Testis (tissue), 3 donors: ENCODE measurements around the gene PAM16. TPM values are rescaled to one million over a fixed set of nuclear protein-coding genes. Genes with fewer than 3 reads are reported as not detected.
A peak's percentile ranks its signal among the peaks of the same experiment; 100 is the strongest.

Source experiments
- DNase-seq: peaks from one replicate; pipeline ENCODE4 v3.0.0-alpha.2; 2019
- H3K27ac ChIP-seq, 2 donors: fragments of 200-600 bp; sonication (generic); one replicate each; pipeline ENCODE4 v1.5.1; 2019
- H3K27me3 ChIP-seq: fragments of 200-600 bp; sonication (generic); one replicate; pipeline ENCODE4 v1.5.1; 2019
- H3K36me3 ChIP-seq: fragments of 200-600 bp; sonication (generic); one replicate; pipeline ENCODE4 v1.5.1; 2017; ENCODE audit warnings: low read depth; ENCODE audit errors: missing control alignments
- H3K4me1 ChIP-seq: fragments of 200-600 bp; sonication (generic); one replicate; pipeline ENCODE4 v1.5.1; 2019
- H3K4me3 ChIP-seq, 2 donors: fragments of 200-600 bp; sonication (generic); one replicate each; pipeline ENCODE4 v1.5.1; 2017 to 2019
- H3K9me3 ChIP-seq: fragments of 200-600 bp; sonication (generic); one replicate; pipeline ENCODE4 v1.5.1; 2017
- POLR2A ChIP-seq: fragments of 450-650 bp; IDR thresholded peaks from one replicate; pipeline ENCODE4 v1.6.1; 2017; ENCODE audit warnings: antibody characterized with exemption, mild to moderate bottlenecking, moderate library complexity
- WGBS, 2 donors: methylation state at CpG; one replicate each; pipeline ENCODE4 v1.1.5; 2018; 5-methylcytosine and 5-hydroxymethylcytosine counted together
- intact Hi-C: fragments of 100-400 bp; cut with DNase I; formaldehyde crosslinking; loops from one replicate; pipeline ENCODE4 v1.15.1; 2023; ENCODE audit warnings: low total_unique reads
- polyA plus RNA-seq: library from polyadenylated mRNA; stranded (reverse); fragments of 350-450 nt; fragmentation: Illumina TruSeq; extraction: RNeasy Lipid Tissue Mini Kit (QIAGEN cat#74804); gene quantifications from one replicate; pipeline ENCODE4 v1.2.3, GENCODE V29; 2014; ENCODE audit warnings: low read depth, low replicate concordance; ENCODE audit not compliant: insufficient read depth
- total RNA-seq, 2 donors: library from RNA; depleted of rRNA; stranded (reverse); fragments of >200 nt; gene quantifications; one replicate each; pipeline ENCODE4 v1.2.3, GENCODE V29; 2016
- TF ChIP-seq, protein P1 (sequence below), 3 experiments: fragments of 450-650 bp in 2 of 3; fragments of 200-600 bp in 1 of 3; sonication (generic) in 1 of 3; IDR thresholded peaks; one replicate each; pipeline ENCODE4 v1.5.1; 2016 to 2019; ENCODE audit warnings: antibody characterized with exemption in 3 of 3, mild to moderate bottlenecking in 2 of 3, moderate library complexity in 1 of 3

Gene PAM16
- total and polyA plus RNA-seq, 3 donors from 2014 or later = 61.8 to 148 (median 126) TPM

- TF ChIP-seq, protein P1, sequence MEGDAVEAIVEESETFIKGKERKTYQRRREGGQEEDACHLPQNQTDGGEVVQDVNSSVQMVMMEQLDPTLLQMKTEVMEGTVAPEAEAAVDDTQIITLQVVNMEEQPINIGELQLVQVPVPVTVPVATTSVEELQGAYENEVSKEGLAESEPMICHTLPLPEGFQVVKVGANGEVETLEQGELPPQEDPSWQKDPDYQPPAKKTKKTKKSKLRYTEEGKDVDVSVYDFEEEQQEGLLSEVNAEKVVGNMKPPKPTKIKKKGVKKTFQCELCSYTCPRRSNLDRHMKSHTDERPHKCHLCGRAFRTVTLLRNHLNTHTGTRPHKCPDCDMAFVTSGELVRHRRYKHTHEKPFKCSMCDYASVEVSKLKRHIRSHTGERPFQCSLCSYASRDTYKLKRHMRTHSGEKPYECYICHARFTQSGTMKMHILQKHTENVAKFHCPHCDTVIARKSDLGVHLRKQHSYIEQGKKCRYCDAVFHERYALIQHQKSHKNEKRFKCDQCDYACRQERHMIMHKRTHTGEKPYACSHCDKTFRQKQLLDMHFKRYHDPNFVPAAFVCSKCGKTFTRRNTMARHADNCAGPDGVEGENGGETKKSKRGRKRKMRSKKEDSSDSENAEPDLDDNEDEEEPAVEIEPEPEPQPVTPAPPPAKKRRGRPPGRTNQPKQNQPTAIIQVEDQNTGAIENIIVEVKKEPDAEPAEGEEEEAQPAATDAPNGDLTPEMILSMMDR (IDR thresholded peaks at IDR 0.05) = no peak
- no peak for TF ChIP-seq POLR2A
- Histone ChIP-seq H3K27ac (peak overlapping the region; percentile 72 to 87), H3K9me3 (no peaks in the 10 kb centered on the region), H3K4me3 (peak overlapping the region; percentile 60 to 67), H3K27me3 (no peaks in the 10 kb centered on the region), H3K4me1 (peaks cover 40% of the 10 kb centered on the region), H3K36me3 (no peaks in the 10 kb centered on the region)
- DNase-seq = no peak
- WGBS, 2 donors = 20% methylated on average over 14 of the region's 20 CpGs; no CpG with 5 or more reads in 1 of the 2 donors
- intact Hi-C loops = no loop called here
These were observed 34.1 kb downstream of the PAM16 start for GRCh38 chr16:4316864-4317531.

DNA sequence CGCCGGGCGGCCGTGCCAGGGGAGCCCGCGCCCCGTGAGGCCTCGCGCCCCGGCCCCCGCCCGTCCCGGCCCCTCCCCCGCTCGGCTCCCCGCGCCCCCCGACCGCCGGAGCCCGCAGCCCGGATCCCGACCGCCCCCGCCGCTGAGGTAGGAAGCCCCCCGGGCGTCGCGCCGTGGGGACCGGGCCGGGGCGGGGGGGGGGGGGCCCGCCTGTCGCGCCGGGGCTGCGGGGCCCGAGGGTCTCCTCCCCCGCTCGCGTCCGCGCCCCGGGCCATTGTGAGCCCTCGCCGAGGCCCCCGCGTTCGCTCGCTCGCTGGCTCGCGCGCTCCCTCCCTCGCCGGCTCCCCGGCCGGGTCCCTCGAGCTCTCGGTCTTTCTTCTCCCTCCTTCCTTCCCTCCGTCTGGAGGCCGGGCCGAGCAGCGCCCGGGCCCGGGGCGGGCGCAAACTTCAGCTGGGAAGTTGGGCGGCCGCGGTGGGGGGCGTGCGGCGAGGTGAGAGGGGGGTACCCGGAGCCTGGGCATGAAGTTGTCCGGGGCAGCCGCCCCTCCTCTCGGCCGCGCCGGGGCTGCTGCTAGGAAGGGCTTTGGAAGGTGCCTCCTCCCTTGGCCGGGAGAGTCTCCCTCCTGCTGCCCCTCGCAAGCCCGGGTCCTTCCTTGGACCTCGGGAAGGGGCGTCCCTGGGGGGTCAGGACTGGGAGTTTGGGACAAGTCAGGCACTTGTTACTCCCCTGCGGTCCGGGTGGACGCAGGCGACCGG is 34.8 kb downstream of the PAM16 start:
- no peaks in the 10 kb centered on the region for H3K36me3 ChIP-seq
- H3K27ac ChIP-seq = peak overlapping the region; percentile 72 to 87
- no peaks in the 10 kb centered on the region for H3K9me3 ChIP-seq
- peak overlapping the region; percentile 60 to 69 for H3K4me3 ChIP-seq
- TF ChIP-seq POLR2A = no peak
- TF ChIP-seq, protein P1 (IDR thresholded peaks at IDR 0.05) = no peak
- no peak for DNase-seq
- peaks cover 40% of the 10 kb centered on the region for H3K4me1 ChIP-seq
- H3K27me3 ChIP-seq = no peaks in the 10 kb centered on the region
- WGBS, 2 donors = 2% methylated on average over 56 of the region's 93 CpGs; no CpG with 5 or more reads in 1 of the 2 donors
- intact Hi-C loops = no loop called here

GRCh38 chr16:4315186-4316107 is 35.7 kb downstream of the PAM16 start, which contains the start of gene GLIS2:
Gene GLIS2, plus strand, starts transcription at chr16:4316067. Its CDS starts 16,214 bp downstream, at chr16:4332281.
- no peaks in the 10 kb centered on the region for H3K36me3 ChIP-seq
- no peaks in the 10 kb centered on the region for H3K27me3 ChIP-seq
- H3K9me3 ChIP-seq = no peaks in the 10 kb centered on the region
- peaks cover 32% of the 10 kb centered on the region for H3K4me1 ChIP-seq
- DNase-seq = peak; percentile 52
- TF ChIP-seq, protein P1 (IDR thresholded peaks at IDR 0.05) = no peak
- no peak for TF ChIP-seq POLR2A
- intact Hi-C loops = no loop called here
- WGBS, 2 donors = 0 to 2% methylated on average over 17 to 78 of the region's 115 CpGs
- H3K4me3 ChIP-seq = peak within 1 kb of the TSS; percentile 60 to 69
- peak within 1 kb of the TSS; percentile 79 to 87 for H3K27ac ChIP-seq

- Histone ChIP-seq H3K27ac (peak overlapping the region; percentile 79 to 87), H3K4me1 (peaks cover 24% of the 10 kb centered on the region), H3K4me3 (peak overlapping the region; percentile 60 to 69), H3K9me3 (no peaks in the 10 kb centered on the region), H3K36me3 (no peaks in the 10 kb centered on the region), H3K27me3 (no peaks in the 10 kb centered on the region)
- 2 to 3% methylated on average over 26 to 33 of the region's 33 CpGs for WGBS, 2 donors
- intact Hi-C loops = no loop called here
- TF ChIP-seq, protein P1 (IDR thresholded peaks at IDR 0.05) = no peak
- no peak for TF ChIP-seq POLR2A
- no peak for DNase-seq
These were observed 36.5 kb downstream of the PAM16 start for GRCh38 chr16:4314532-4315185.
